HCT116 (cell line): ENCODE results near the gene MED12. TPM values are rescaled to one million over a fixed set of nuclear protein-coding genes. Genes with fewer than 3 reads are reported as not detected.

ENCODE experiments used
- ATAC-seq: fragments of 200-7000 bp; cut with Tn5 transposase; 2 replicates; pipeline ENCODE4 v1.9.1; 2020; ENCODE audit warnings: mild to moderate bottlenecking, moderate library complexity
- BruUV-seq: library from RNA; stranded (reverse); fragments of 400-500 nt; replicated peaks from 2 replicates; lab custom pipeline; 2021; lab: Mats Ljungman, UMichigan
- CTCF ChIA-PET: fragments of 300-600 bp; sonication (Branson Sonifier 250); formaldehyde crosslinking; loops from one replicate; lab custom pipeline; 2021; ENCODE audit warnings: antibody characterized with exemption; lab: Charles Lee
- POLR2A ChIA-PET: fragments of 300-600, 350-600 bp; sonication (Branson Sonifier 250); formaldehyde crosslinking; loops from one replicate; lab custom pipeline; 2021; ENCODE audit warnings: antibody characterized with exemption; lab: Charles Lee
- RAD21 ChIA-PET, 2 experiments: fragments of 300-600 bp; sonication (Branson Sonifier 250); formaldehyde crosslinking; loops; one replicate each; lab custom pipeline; 2023; ENCODE audit warnings: low total read pairs in 2 of 2; ENCODE audit not compliant: uncharacterized antibody in 2 of 2, unreplicated experiment in 2 of 2, low non-redundant PET in 1 of 2; lab: Charles Lee
- DNase-seq: peaks from one replicate; pipeline ENCODE4 v3.0.0-alpha.2; 2010; ENCODE audit warnings: low read depth, low spot score
- H2AFZ ChIP-seq: fragments of 200-600 bp; shearing (Covaris generic), sonication (generic); 2 replicates; pipeline ENCODE4 v1.6.1; 2017; ENCODE audit warnings: low read depth, mixed run types, mixed read lengths, antibody characterized with exemption, low read length; ENCODE audit not compliant: poor library complexity, severe bottlenecking
- H3K27ac ChIP-seq: 2 replicates; pipeline ENCODE4 v1.5.1; 2012; ENCODE audit warnings: low read depth, low read length
- H3K27me3 ChIP-seq: fragments of 200-600 bp; sonication (generic); 2 replicates; pipeline ENCODE4 v1.6.1; 2016; ENCODE audit warnings: mixed run types, low read length, mixed read lengths; ENCODE audit not compliant: insufficient read depth
- H3K36me3 ChIP-seq, 2 experiments: fragments of 200-500 bp in 1 of 2; fragments of 200-600 bp in 1 of 2; sonication (Bioruptor generic) in 1 of 2; sonication (generic) in 1 of 2; 2 replicates each; pipeline versions ENCODE4 v1.5.1 to v1.6.1; 2014 to 2016; ENCODE audit warnings: low read length in 2 of 2, inconsistent platforms in 1 of 2, mixed read lengths in 1 of 2, mixed run types in 1 of 2; ENCODE audit not compliant: insufficient read depth in 2 of 2, control insufficient read depth in 1 of 2
- H3K4me1 ChIP-seq, 2 experiments: fragments of 200-600 bp in 1 of 2; sonication (generic) in 1 of 2; 2 replicates each; pipeline versions ENCODE4 v1.5.1 to v1.6.1; 2012 to 2017; ENCODE audit warnings: low read length in 2 of 2, inconsistent platforms in 1 of 2, mild to moderate bottlenecking in 1 of 2, mixed read lengths in 1 of 2, mixed run types in 1 of 2, moderate library complexity in 1 of 2; ENCODE audit not compliant: insufficient read depth in 2 of 2, control insufficient read depth in 1 of 2
- H3K4me2 ChIP-seq: fragments of 200-600 bp; sonication (generic); 2 replicates; pipeline ENCODE4 v1.6.1; 2017; ENCODE audit warnings: mixed run types, low read length, mixed read lengths
- H3K4me3 ChIP-seq, 2 experiments: fragments of 200-600 bp in 1 of 2; sonication (generic) in 1 of 2; replicated peaks in 1 of 2; 2 replicates each; pipeline ENCODE4 v1.5.1; 2011 to 2016; ENCODE audit warnings: low read length in 2 of 2, control low read depth in 1 of 2, low read depth in 1 of 2, mild to moderate bottlenecking in 1 of 2, mixed read lengths in 1 of 2, mixed run types in 1 of 2
- H3K79me2 ChIP-seq: fragments of 200-600 bp; sonication (generic); 2 replicates; pipeline ENCODE4 v1.6.1; 2017; ENCODE audit warnings: mild to moderate bottlenecking, mixed run types, low read length, moderate library complexity, mixed read lengths; ENCODE audit not compliant: insufficient read depth
- H3K9ac ChIP-seq: fragments of 200-600 bp; sonication (generic); 2 replicates; pipeline ENCODE4 v1.6.1; 2016; ENCODE audit warnings: low read length, mixed read lengths
- H3K9me2 ChIP-seq: fragments of 200-600 bp; sonication (generic), shearing (Covaris generic); 2 replicates; pipeline ENCODE4 v1.6.1; 2017; ENCODE audit warnings: mixed run types, mild to moderate bottlenecking, moderate library complexity; ENCODE audit not compliant: insufficient read depth
- H3K9me3 ChIP-seq, 2 experiments: fragments of 200-500 bp in 1 of 2; fragments of 200-600 bp in 1 of 2; sonication (Bioruptor generic) in 1 of 2; sonication (generic) in 1 of 2; 2 replicates each; pipeline ENCODE4 v1.6.1; 2014 to 2017; ENCODE audit warnings: low read length in 2 of 2, mixed read lengths in 2 of 2, inconsistent platforms in 1 of 2, low read depth in 1 of 2, mild to moderate bottlenecking in 1 of 2, mixed run types in 1 of 2, moderate library complexity in 1 of 2; ENCODE audit not compliant: control insufficient read depth in 1 of 2, insufficient read depth in 1 of 2
- H4K20me1 ChIP-seq: fragments of 200-600 bp; sonication (generic), shearing (Covaris generic); 2 replicates; pipeline ENCODE4 v1.6.1; 2017; ENCODE audit warnings: mixed run types, mild to moderate bottlenecking, moderate library complexity; ENCODE audit not compliant: insufficient read depth
- CBX3 ChIP-seq: IDR thresholded peaks from 2 replicates; pipeline ENCODE4 v1.6.1; 2012; ENCODE audit warnings: low read depth
- CEBPB ChIP-seq: IDR thresholded peaks from 2 replicates; pipeline ENCODE4 v1.6.1; 2012; ENCODE audit warnings: low read depth
- ELF1 ChIP-seq: IDR thresholded peaks from 2 replicates; pipeline ENCODE4 v1.6.1; 2012; ENCODE audit warnings: low read depth, borderline replicate concordance
- EZH2 ChIP-seq: fragments of 200-600 bp; sonication (generic); IDR thresholded peaks from 2 replicates; pipeline ENCODE4 v1.6.1; 2017; ENCODE audit warnings: antibody characterized with exemption, mixed run types
- POLR2A ChIP-seq: IDR thresholded peaks from 2 replicates; pipeline ENCODE4 v1.7.0; 2011; ENCODE audit warnings: borderline replicate concordance; ENCODE audit not compliant: insufficient read depth, insufficient read length; ENCODE audit errors: extremely low read depth
- POLR2AphosphoS5 ChIP-seq: IDR thresholded peaks from 2 replicates; pipeline ENCODE4 v1.6.1; 2011; ENCODE audit warnings: mild to moderate bottlenecking, low read depth, low read length, moderate library complexity
- RAD21 ChIP-seq: IDR thresholded peaks from 2 replicates; pipeline ENCODE4 v1.6.1; 2012; ENCODE audit warnings: low read depth, mild to moderate bottlenecking
- REST ChIP-seq: IDR thresholded peaks from 2 replicates; pipeline ENCODE4 v1.6.1; 2012; ENCODE audit warnings: low read depth
- SP1 ChIP-seq: IDR thresholded peaks from 2 replicates; pipeline ENCODE4 v1.6.1; 2012; ENCODE audit warnings: low read depth
- SRF ChIP-seq: IDR thresholded peaks from 2 replicates; pipeline ENCODE4 v1.6.1; 2012; ENCODE audit warnings: low read depth
- TCF7L2 ChIP-seq: IDR thresholded peaks from 2 replicates; pipeline ENCODE4 v1.7.0; 2011; ENCODE audit warnings: borderline replicate concordance, inconsistent platforms; ENCODE audit not compliant: insufficient read depth, insufficient read length; ENCODE audit errors: extremely low read depth
- ZNF274 ChIP-seq: fragments of 200-500 bp; sonication (Bioruptor generic); IDR thresholded peaks from 2 replicates; pipeline ENCODE4 v1.6.1; 2014; ENCODE audit warnings: mild to moderate bottlenecking, low read depth, low read length, inconsistent platforms
- intact Hi-C: fragments of 100-400 bp; cut with micrococcal nuclease; formaldehyde crosslinking; loops from 2 replicates; pipeline ENCODE4 v1.10.0; 2022
- total RNA-seq: library from RNA; stranded (reverse); gene quantifications from one replicate; pipeline ENCODE4 v1.2.1, GENCODE V29; 2021; ENCODE audit not compliant: unreplicated experiment

The MED12 gene
- total RNA-seq, 1 experiment from 2014 or later = 32.8 TPM

GRCh38 chrX:71140440-71140839 is 22.0 kb downstream of the MED12 start:
- no peaks in the 10 kb centered on the region for H4K20me1 ChIP-seq
- H3K27ac ChIP-seq = no peak overlapping the region
- no TSS peak for BruUV-seq
- no peak overlapping the region for H3K4me3 ChIP-seq
- intact Hi-C loops = no loop called here
- ChIA-PET RAD21 (no interaction called here), POLR2A (no interaction called here), CTCF (no interaction called here)
- ATAC-seq (no peak), DNase-seq (no peak)
- no peak overlapping the region for H3K9ac ChIP-seq
- H3K4me1 ChIP-seq = 0 out of 4 replicates have a peak, but pooled peaks cover 0 to 1% of the 10 kb centered on the region in 2 experiments
- no peak overlapping the region for H2AFZ ChIP-seq
- H3K9me3 ChIP-seq = no peaks in the 10 kb centered on the region
- H3K79me2 ChIP-seq = no peaks in the 10 kb centered on the region
- H3K36me3 ChIP-seq = peaks cover 0 to 4% of the 10 kb centered on the region in 2 experiments; a peak in 1 of 4 replicates
- H3K9me2 ChIP-seq = no peaks in the 10 kb centered on the region
- no peaks in the 10 kb centered on the region for H3K27me3 ChIP-seq
- H3K4me2 ChIP-seq = no peak overlapping the region
- TF ChIP-seq TCF7L2 = no peak
- TF ChIP-seq CEBPB = no peak
- TF ChIP-seq POLR2A = no peak
- no peak for TF ChIP-seq ZNF274
- TF ChIP-seq SP1 = no peak
- TF ChIP-seq ELF1 = no peak
- TF ChIP-seq EZH2 = no peak
- no peak for TF ChIP-seq POLR2AphosphoS5
- TF ChIP-seq CBX3 = no peak
- no peak for TF ChIP-seq SRF
- TF ChIP-seq REST = no peak
- no peak for TF ChIP-seq RAD21
